GM19468 (cell line): ENCODE measurements around the gene C1orf53.
"Not testable (repeated sequence)": the region's sequence is repeated elsewhere in the genome, so short reads cannot be mapped to it uniquely, and the experiment has no call there.

Source experiments
- ATAC-seq: cut with Tn5 transposase; IDR thresholded peaks from one replicate; pipeline ENCODE4 v1.9.1; 2021; ENCODE audit warnings: mild to moderate bottlenecking, moderate library complexity, moderate number of reproducible peaks; ENCODE audit not compliant: unreplicated experiment; ENCODE audit errors: extremely low read depth

Gene C1orf53

DNA sequence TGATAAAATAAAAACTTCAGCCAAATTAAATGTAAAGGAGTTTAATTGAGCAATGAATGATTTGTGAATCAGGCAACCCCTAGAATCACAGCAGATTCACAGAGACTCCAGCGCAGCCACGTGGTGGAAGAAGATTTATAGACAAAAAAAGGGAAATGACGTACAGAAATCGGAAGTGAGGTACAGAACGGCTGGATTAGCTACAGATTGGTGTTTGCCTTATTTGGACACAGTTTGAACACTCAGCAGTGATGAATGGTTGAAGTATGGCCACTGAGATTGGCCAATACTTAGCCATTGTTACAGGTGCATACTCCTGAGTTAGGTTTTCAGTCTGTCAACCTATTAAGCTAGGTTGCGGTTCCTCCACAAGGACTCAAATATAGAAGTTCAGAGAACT, 51.0 kb downstream of the C1orf53 start:
- not testable (repeated sequence) for ATAC-seq

DNA sequence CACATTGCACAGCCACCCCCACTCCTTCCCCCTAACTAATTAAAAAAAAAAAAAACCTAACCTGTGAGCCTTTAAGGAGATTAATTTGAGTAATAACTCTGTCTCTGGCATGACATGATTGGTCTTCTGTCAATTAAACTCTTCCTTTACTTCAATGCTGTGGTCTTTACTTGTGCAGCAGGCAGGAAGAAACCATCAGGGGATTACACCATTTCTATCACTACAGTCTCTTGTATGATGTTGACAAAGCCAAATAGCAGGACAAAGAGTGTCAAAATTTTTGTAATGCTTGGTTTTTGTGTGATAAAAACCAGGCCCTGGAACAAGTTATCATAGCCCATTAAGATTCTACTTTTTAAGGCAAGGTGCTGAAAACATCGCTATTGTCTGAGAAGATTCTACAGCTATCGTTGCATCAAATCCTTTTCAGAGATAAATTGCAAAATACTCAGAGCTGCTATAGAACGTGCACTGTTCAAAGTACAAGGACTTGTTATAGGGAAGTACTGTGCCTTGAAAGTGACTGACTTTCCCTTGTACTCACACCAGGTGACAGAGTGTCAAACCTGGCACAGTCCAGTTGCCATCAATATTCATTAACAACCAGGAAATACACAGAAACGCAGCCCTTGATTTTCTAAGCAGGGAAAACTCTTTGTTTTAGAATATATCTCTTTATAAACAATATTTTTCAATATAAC, 52.4 kb downstream of the C1orf53 start:
- no peak for ATAC-seq

GRCh38 chr1:197955486-197956394, 53.3 kb downstream of the C1orf53 start:
- no peak for ATAC-seq
